HTERT RPE-1 (cell line): ENCODE data around the gene NAA40.
"Not testable (repeated sequence)": the region's sequence is repeated elsewhere in the genome, so short reads cannot be mapped to it uniquely, and the experiment has no call there.

Experiments used
- in situ Hi-C: fragments of 300-500 bp; cut with MboI; formaldehyde crosslinking; loops from 4 replicates; pipeline ENCODE4 v1.14.3; 2020; ENCODE audit warnings: low sequenced_read_pairs

NAA40 gene

GRCh38 chr11:63937713-63938478 is 906 bp upstream of the NAA40 start:
- in situ Hi-C loops = no loop called here

- in situ Hi-C loops = no loop called here
Observed at GRCh38 chr11:63939397-63939891, 642 bp downstream of the NAA40 start.

- in situ Hi-C loops = no loop called here
Observed at GRCh38 chr11:63940786-63941185, 2.0 kb downstream of the NAA40 start.

GRCh38 chr11:63941901-63942300 is 3.1 kb downstream of the NAA40 start:
- in situ Hi-C loops = no loop called here

GRCh38 chr11:63942803-63943202 is 4.0 kb downstream of the NAA40 start:
- in situ Hi-C loops = no loop called here

GRCh38 chr11:63944987-63945386 is 6.2 kb downstream of the NAA40 start:
- in situ Hi-C loops = no loop called here

- in situ Hi-C loops = no loop called here
Observed at GRCh38 chr11:63945477-63946163, 6.8 kb downstream of the NAA40 start.

- in situ Hi-C loops = no loop called here
Observed at GRCh38 chr11:63951779-63952536, 13.2 kb downstream of the NAA40 start.

- in situ Hi-C loops = no loop called here
Observed at GRCh38 chr11:63952570-63952969, 13.8 kb downstream of the NAA40 start.

- in situ Hi-C loops = no loop called here
Observed at GRCh38 chr11:63958008-63958407, 19.2 kb downstream of the NAA40 start.

- in situ Hi-C loops = no loop called here
Observed at GRCh38 chr11:63961608-63962412, 23.0 kb downstream of the NAA40 start.

- in situ Hi-C loops = not testable (repeated sequence)
Observed at GRCh38 chr11:63963895-63964294, 25.1 kb downstream of the NAA40 start.

GRCh38 chr11:63966444-63966843 is 27.6 kb downstream of the NAA40 start:
- in situ Hi-C loops = no loop called here

- in situ Hi-C loops = no loop called here
Observed at GRCh38 chr11:63969461-63969860, 30.7 kb downstream of the NAA40 start.

GRCh38 chr11:63970902-63971301 is 32.1 kb downstream of the NAA40 start:
- in situ Hi-C loops = no loop called here

GRCh38 chr11:63973912-63974258 is 35.1 kb downstream of the NAA40 start:
- in situ Hi-C loops = not testable (repeated sequence)

GRCh38 chr11:63974259-63975143 is 35.7 kb downstream of the NAA40 start, which contains the start of gene COX8A:
COX8A (plus strand) TSS chr11:63974620; CDS start chr11:63974681, 61 bp downstream.
- in situ Hi-C loops = no loop called here

- in situ Hi-C loops = no loop called here
Observed at GRCh38 chr11:63978551-63979239, 39.9 kb downstream of the NAA40 start.

GRCh38 chr11:63979426-63979825 is 40.6 kb downstream of the NAA40 start:
- in situ Hi-C loops = no loop called here
